Loucy (cell line): Measurements from ENCODE around the gene GAPDH.

Source experiments
- EZH2phosphoT487 ChIP-seq: fragments of 200-600 bp; IDR thresholded peaks from 2 replicates; pipeline ENCODE4 v1.6.1; 2018; ENCODE audit warnings: antibody characterized with exemption, mild to moderate bottlenecking, moderate library complexity, borderline replicate concordance
- TF ChIP-seq, protein P1 (sequence below): fragments of 200-600 bp; sonication (generic); conservative IDR thresholded peaks from 2 replicates; pipeline ENCODE4 v1.5.1; 2014; ENCODE audit warnings: mild to moderate bottlenecking, antibody characterized with exemption, low read length

DNA sequence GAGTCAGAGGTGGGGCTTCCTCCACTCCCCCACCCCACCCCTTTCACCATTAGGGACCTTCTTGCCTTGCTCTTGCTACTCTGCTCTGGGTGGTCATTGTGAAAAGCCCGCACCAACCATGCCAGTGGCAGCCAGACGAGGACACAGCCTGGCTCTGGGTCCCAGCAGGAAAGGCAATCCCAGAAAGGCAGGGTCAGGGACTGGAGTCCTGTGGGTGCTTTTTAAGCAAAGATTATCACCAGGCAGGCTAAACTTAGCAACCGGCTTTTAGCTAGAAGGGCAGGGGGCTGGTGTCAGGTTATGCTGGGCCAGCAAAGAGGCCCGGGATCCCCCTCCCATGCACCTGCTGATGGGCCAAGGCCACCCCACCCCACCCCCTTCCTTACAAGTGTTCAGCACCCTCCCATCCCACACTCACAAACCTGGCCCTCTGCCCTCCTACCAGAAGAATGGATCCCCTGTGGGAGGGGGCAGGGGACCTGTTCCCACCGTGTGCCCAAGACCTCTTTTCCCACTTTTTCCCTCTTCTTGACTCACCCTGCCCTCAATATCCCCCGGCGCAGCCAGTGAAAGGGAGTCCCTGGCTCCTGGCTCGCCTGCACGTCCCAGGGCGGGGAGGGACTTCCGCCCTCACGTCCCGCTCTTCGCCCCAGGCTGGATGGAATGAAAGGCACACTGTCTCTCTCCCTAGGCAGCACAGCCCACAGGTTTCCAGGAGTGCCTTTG is 1.2 kb upstream of the GAPDH start:
- TF ChIP-seq, protein P1, sequence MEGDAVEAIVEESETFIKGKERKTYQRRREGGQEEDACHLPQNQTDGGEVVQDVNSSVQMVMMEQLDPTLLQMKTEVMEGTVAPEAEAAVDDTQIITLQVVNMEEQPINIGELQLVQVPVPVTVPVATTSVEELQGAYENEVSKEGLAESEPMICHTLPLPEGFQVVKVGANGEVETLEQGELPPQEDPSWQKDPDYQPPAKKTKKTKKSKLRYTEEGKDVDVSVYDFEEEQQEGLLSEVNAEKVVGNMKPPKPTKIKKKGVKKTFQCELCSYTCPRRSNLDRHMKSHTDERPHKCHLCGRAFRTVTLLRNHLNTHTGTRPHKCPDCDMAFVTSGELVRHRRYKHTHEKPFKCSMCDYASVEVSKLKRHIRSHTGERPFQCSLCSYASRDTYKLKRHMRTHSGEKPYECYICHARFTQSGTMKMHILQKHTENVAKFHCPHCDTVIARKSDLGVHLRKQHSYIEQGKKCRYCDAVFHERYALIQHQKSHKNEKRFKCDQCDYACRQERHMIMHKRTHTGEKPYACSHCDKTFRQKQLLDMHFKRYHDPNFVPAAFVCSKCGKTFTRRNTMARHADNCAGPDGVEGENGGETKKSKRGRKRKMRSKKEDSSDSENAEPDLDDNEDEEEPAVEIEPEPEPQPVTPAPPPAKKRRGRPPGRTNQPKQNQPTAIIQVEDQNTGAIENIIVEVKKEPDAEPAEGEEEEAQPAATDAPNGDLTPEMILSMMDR, result no peak
- no peak for TF ChIP-seq EZH2phosphoT487
